ENCODE measurements around the gene IL12RB2.
A peak's percentile ranks its signal among the peaks of the same experiment; 100 is the strongest.

IL12RB2 gene

GRCh38 chr1:67314696-67315095 is 7.0 kb downstream of the IL12RB2 start:
- no peak for DNase-seq

DNA sequence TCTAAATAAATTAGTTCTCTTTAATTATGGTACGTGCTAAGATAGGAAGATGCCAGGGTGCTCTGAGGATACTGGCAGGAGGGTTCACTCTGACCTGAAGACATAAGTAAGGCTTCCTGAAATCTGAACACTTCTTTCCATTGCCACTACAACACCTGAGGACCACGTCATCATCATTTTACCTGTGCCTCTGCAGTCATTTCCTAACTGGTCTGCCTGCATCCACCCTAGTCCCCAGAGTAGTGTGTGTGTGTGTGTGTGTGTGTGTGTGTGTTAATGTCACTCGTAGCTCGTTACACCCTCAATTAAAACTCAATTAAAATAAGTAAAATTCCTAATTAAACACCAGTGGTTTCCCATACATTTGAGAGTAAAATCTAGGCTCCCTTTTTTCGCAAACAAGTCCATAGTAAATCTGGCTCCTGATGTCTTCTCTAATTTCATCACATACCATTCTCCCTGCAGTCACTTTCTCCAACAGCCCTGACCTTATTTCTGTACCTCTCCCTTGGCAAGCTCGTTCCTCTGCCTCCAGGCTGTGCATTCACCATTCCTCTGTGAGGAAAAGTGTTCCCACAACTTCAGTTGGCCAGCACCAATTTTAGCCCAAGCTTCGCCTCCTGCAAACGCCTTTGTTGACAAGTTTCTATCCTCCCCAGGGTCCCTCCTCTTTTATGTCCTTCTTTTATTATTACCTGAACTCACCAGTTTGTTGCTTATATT is 8.7 kb downstream of the IL12RB2 start:
- DNase-seq: no peak

DNA sequence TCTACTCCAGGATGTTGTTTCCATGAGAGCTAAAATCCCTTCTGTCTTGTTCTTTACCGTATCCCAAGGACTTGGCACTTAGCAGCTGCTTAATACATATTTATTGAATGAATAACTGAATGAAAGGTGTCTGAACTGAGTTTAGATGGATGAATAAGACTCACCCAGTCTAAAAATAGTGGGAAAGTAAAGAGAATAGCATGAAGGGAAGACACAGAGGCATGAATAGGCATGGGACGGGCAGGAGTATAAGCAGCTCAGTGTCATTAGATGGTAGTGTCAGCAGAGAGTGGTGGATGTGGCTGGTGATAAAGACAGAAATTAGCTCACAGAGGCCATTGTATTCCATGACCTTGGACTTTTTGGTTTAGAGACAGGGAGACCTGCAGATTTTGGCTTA is 9.2 kb downstream of the IL12RB2 start:
- no peak for DNase-seq

DNA sequence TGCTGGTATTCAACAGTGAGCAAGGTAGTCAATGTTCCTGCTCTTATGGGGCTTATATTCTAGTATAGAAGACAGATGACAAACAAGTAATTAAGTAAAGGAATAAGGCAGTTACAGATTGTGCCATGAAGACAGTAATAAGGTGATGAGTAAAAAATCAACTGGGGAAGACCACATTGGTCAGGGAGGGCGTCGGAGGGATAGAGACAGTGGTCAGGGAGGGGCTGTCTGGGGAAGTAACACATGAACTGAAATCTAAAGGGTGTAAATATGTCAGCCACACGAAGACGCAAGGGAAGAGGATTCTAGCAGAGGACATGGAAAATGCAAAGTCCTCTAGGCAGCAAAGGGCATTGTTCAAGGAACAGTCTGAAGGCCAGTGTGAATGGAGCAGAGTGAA is 10.1 kb downstream of the IL12RB2 start:
- DNase-seq: no peak

- DNase-seq: no peak
These were observed 14.8 kb downstream of the IL12RB2 start for GRCh38 chr1:67322442-67322841.

GRCh38 chr1:67323087-67323486 is 15.4 kb downstream of the IL12RB2 start:
- no peak for DNase-seq

DNA sequence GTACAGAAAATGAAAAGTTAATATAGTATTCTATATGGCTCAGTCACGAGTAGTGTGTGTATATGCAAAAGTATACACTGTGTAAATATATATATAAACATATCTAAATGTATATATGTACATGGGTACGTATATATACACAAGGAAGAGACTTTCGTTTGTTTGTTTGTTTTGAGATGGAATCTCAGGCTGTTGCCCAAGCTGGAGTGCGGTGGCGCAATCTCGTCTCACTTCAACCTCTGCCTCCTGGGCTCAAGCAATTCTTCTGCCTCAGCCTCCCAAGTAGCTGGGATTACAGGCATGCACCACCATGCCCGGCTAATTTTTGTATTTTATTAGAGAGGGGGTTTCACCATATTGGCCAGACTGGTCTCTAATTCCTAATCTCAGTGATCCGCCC is 16.4 kb downstream of the IL12RB2 start:
- no peak for DNase-seq

GRCh38 chr1:67327864-67328466 is 20.3 kb downstream of the IL12RB2 start:
- DNase-seq: no peak

DNA sequence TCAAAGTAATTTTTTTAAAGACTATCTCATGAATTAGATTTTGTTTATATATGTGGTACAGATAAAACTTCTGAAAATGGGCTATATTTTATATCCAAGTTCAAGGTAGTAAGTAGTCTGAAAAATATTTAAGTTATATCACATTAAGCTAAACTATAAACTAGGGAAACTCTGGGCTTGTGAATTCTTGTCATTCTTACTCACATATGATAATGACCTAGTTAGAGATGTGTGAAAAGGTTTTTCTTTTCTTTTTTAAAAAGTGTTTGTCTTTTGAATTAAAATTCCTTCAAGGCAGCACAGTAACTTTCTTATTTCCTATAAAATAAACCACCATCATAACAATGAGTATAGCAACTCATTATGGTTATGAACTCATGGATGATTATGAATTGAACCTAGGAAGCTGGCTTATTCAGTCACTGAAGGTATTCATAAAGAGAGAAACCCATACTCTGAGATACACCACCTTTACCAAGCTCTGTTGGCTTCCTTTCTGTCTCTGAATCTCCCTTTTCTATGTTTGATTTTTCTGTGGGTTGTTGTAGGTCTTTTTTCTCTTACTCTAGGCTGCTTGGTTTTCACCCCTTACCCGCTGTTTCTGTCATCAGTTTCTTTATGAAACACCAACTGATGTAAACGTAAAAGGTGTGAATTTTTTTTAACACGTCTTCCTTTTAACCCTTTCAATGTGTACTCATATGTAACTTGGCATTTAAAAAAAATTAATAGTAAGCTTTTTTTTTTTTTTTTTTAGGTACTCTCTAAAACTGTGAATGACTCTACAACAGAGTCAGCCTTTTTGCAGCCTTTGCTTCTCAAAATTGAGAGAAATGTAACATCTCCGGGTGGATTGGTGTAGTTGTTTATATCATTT is 25.2 kb downstream of the IL12RB2 start:
- DNase-seq: no peak

GRCh38 chr1:67333603-67334002 is 25.9 kb downstream of the IL12RB2 start:
- no peak for DNase-seq

GRCh38 chr1:67335411-67335810 is 27.7 kb downstream of the IL12RB2 start:
- DNase-seq: no peak

DNA sequence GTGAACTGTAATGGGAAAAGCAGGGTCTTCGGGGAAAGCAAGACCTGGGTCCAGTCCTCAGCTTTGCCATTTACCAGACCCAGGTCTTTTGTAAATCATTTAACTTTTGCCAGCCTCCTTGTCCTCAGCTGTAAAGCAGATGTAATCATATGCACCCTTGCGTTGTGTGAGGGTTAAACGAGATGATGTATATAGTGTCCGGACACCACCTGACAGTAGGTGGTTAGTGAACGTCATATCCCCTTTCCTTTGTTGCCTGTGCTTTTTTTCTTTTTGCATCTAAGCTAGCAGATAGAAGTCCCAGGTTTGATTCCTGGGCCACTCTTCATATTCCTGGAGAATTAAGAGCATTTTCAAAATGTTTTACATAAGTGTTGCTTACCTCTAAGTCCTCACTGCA is 28.5 kb downstream of the IL12RB2 start:
- no peak for DNase-seq

DNA sequence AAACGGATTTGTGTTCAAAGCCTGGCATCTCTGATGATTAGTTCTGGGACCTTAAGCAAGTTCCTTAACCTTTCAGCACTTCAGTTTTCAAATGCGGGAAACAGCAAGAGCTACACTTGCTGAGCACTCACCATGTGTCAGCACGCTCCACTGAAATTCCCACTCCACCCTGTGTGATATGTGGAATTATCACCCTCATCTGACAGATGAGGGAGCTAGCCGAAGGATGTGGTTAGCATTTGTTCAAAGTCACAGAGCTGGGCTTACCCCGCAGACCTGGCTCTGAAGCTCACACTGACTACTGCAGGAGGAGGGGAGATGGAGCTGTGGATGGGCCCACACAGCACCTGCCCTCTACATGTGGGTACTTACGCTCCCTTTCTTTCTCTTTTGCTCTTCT is 29.1 kb downstream of the IL12RB2 start:
- DNase-seq: no peak

- DNase-seq: no peak
These were observed 31.0 kb downstream of the IL12RB2 start for GRCh38 chr1:67338642-67339041.

- no peak for DNase-seq
These were observed 32.1 kb downstream of the IL12RB2 start for GRCh38 chr1:67339623-67340343.

DNA sequence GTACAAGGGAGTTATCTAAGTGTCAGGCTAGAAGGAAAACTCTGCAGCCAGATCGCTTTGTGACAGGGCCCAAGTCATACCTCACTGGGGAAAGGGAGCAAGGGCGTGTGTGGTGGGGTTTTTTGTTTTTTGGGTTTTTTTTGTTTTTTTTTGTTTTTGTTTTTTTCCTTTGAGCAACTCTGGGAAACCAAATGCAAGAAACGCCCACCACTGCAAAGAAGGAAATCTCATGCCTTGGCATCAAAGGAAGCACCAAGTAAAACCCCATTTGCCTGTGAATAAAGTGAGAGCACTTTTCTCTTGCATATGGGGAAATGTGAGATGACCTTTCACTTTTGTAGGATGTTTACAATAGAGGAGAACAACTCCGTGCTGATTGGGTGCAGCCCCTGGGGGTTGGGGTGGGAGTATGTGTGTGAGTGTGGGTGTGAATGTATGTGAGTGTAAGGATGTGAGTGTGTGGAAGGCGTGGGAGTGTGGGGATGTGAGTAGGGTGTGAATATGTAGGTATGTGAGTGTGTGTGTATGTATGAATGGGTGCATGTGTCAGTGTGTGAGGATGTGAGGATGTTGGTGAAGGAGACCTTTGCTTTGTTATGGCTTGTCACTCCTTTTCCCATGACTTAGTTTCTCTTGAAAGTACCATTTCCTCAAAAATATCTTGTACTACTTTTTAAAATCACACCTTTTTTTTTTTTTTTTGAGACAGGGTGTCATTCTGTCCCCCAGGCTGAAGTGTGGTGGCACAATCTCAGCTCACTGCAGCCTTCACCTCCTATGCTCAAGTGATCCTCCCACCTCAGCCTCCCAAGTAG is 34.6 kb downstream of the IL12RB2 start:
- no peak for DNase-seq

GRCh38 chr1:67345556-67345955 is 37.9 kb downstream of the IL12RB2 start:
- peak; percentile 30 to 53 for DNase-seq

- no peak for DNase-seq
These were observed 39.3 kb downstream of the IL12RB2 start for GRCh38 chr1:67346982-67347381.

DNA sequence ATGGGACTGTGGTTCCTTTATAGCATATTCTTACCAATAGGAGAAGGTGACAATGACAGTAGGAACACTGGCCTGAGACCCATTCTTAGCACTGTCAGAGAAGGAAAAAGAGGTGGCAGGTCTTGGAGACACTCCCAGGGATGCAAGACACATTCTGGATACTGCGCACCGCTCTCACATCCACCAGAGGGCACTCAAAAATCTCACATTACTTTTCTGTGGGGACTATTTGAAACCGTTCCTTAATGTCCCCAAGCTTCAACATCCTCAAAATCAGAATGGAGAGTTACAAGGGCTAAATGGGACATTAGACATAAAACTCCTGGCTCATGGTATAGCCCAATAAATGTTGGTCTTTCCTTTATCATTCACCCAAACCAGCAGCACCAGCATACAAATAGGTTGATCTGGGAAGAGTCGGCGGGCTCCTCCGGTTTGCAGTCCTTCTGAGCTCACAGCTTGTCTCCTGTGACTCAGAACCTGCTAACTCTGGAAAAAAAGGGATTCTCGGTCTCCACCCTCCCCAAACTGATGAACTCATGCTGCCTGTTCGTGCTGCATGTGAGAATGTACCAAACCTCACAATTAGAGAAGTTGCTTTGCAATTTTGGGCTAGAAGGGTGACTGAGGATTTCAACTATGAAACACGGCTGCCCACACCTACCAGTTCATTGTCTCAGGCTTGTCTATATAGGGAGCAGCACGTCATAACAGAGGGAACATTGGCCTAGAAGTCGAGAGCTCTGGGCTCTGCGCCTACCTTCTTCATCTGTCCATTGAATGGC is 40.2 kb downstream of the IL12RB2 start:
- peak; percentile 18 to 27 for DNase-seq

DNA sequence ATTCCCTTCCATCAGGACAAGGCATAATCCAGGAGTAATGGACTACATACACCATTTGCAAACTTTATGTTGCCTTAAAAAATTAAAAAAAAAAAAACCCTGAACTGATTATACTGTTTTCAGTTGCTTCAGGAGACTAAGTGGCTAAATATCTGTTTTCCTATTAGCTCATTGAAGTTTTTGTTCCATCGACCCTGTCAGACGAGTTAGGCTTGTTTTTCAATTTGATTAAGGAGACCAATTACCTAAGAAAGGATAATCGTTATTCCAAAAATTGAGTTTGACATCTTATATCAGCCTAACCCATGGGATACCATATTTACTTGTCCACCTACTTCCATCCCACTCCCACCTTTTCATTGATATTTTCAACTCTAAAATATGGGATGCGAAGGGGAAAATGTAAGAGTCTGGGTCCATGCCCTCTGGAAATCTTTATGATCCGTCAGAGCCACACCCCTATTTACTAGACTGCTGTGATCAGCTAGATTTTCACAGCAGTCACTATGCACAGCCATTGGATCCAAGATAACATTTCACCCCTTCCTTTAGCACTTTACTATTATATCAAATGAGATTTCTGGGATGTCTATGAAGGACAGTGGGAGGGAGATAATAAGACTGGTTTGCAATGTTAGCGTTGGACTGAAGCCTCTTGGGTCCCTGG is 41.0 kb downstream of the IL12RB2 start:
- no peak for DNase-seq

DNA sequence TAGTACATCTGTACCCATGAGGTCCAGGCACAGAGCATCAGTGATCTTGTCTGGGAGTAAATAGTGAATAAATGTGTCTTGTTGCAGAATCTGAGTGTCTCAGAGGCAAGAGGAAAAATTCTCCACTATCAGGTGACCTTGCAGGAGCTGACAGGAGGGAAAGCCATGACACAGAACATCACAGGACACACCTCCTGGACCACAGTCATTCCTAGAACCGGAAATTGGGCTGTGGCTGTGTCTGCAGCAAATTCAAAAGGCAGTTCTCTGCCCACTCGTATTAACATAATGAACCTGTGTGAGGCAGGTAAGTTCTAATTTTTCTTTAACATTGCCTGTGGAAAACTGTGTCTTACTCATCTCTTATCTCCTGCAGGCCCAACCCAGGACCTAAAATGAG is 43.1 kb downstream of the IL12RB2 start:
- no peak for DNase-seq
